ENCODE results near the gene LHFPL3. TPM values are rescaled to one million over a fixed set of nuclear protein-coding genes. Genes with fewer than 3 reads are reported as not detected.

LHFPL3 gene
- total RNA-seq, 1 experiment from 2014 or later = not detected

DNA sequence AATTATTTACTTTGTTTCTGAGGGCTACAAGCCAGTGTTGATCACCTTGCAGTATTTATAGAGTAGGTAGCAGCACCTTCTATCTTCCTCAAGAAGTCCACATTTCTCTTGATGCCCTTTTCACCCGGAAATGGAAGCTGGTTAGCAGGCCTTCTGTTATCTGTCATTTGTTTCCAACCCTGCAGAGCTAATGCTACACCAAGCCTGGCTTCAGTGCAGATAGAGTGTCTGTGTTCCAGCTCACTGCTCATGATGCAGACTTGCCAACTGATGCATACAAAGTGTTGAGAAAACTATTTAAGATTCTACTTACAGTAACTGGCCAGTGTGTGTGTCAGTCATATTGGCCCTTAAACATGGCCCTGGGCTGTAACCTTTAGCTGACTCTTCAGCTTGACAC, 301.0 kb downstream of the LHFPL3 start:
- Mint-ChIP-seq H3K9me3 (peaks cover 0 to 2% of the 10 kb centered on the region in 2 experiments; a peak in 1 of 5 replicates), H3K4me1 (no peaks in the 10 kb centered on the region), H3K27me3 (ENCODE audit: low read depth) (peaks cover 4% of the 10 kb centered on the region), H3K27ac (no peak overlapping the region), H3K4me3 (no peak overlapping the region), H3K36me3 (ENCODE audit: insufficient read depth in 1 of 3, low read depth in 3 of 3) (no peaks in the 10 kb centered on the region; a peak in 1 of 7 replicates)
- no peak overlapping the region for H3K9ac ChIP-seq (ENCODE audit: extremely low read depth, insufficient read length, low read length)
- no peak overlapping the region for H3K14ac ChIP-seq (ENCODE audit: insufficient read depth, low read length)
- no peak overlapping the region for H4K91ac ChIP-seq (ENCODE audit: insufficient read length, low read depth, low read length)
- no peaks in the 10 kb centered on the region for H3K9me3 ChIP-seq (ENCODE audit: control insufficient read depth, low read depth, low read length)
- no peak overlapping the region for H3K18ac ChIP-seq (ENCODE audit: insufficient read length, low read depth, low read length)
- no peak overlapping the region for H3K56ac ChIP-seq (ENCODE audit: insufficient read length, low read depth, low read length)
- no peak overlapping the region for H2BK120ac ChIP-seq (ENCODE audit: low read depth, low read length, poor library complexity, severe bottlenecking)
- no peak overlapping the region for H2BK5ac ChIP-seq (ENCODE audit: insufficient read length, low read length)
- H3K4me2 ChIP-seq (ENCODE audit: insufficient read depth, insufficient read length, low read length) = no peak overlapping the region
- H2AK5ac ChIP-seq (ENCODE audit: insufficient read length, low read length) = no peak overlapping the region
- H3T11ph ChIP-seq (ENCODE audit: low read length) = no peak overlapping the region
- no peak overlapping the region for H2BK15ac ChIP-seq (ENCODE audit: low read depth, low read length)
- H2BK20ac ChIP-seq (ENCODE audit: low read depth, low read length, poor library complexity, severe bottlenecking) = no peak overlapping the region
- no peak overlapping the region for H3K23ac ChIP-seq (ENCODE audit: insufficient read length, low read depth, low read length)
- no peaks in the 10 kb centered on the region for H3K27me3 ChIP-seq (ENCODE audit: insufficient read depth, low read length)
- DNase-seq = no peak
- WGBS (ENCODE audit: extremely low coverage, insufficient read length, low lambda C conversion rate) = no CpG with 5 or more reads among the region's 1 CpG
- TF ChIP-seq, protein P1, sequence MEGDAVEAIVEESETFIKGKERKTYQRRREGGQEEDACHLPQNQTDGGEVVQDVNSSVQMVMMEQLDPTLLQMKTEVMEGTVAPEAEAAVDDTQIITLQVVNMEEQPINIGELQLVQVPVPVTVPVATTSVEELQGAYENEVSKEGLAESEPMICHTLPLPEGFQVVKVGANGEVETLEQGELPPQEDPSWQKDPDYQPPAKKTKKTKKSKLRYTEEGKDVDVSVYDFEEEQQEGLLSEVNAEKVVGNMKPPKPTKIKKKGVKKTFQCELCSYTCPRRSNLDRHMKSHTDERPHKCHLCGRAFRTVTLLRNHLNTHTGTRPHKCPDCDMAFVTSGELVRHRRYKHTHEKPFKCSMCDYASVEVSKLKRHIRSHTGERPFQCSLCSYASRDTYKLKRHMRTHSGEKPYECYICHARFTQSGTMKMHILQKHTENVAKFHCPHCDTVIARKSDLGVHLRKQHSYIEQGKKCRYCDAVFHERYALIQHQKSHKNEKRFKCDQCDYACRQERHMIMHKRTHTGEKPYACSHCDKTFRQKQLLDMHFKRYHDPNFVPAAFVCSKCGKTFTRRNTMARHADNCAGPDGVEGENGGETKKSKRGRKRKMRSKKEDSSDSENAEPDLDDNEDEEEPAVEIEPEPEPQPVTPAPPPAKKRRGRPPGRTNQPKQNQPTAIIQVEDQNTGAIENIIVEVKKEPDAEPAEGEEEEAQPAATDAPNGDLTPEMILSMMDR (conservative IDR thresholded peaks at IDR 0.05) = no peak
- H4K20me1 ChIP-seq (ENCODE audit: control insufficient read depth, insufficient read depth, insufficient read length) = no peaks in the 10 kb centered on the region
- H4K5ac ChIP-seq (ENCODE audit: insufficient read length, low read depth, low read length) = no peak overlapping the region
- no peaks in the 10 kb centered on the region for H3K23me2 ChIP-seq (ENCODE audit: insufficient read length, low read depth, low read length, poor library complexity, severe bottlenecking)
- H3K4me1 ChIP-seq (ENCODE audit: insufficient read depth, low read length) = no peaks in the 10 kb centered on the region
- H2AFZ ChIP-seq (ENCODE audit: low read length) = no peak overlapping the region
- H2BK12ac ChIP-seq (ENCODE audit: insufficient read length, low read depth, low read length) = no peak overlapping the region
- no peak overlapping the region for H4K8ac ChIP-seq (replicated peaks; ENCODE audit: insufficient read length, low read depth, low read length)
- H3K79me1 ChIP-seq (ENCODE audit: insufficient read depth, low read depth, low read length, poor library complexity, severe bottlenecking) = no peaks in the 10 kb centered on the region
- no peak overlapping the region for H3K27ac ChIP-seq (ENCODE audit: insufficient read length, low read depth, low read length)
- no peak overlapping the region for H3K4ac ChIP-seq (ENCODE audit: low read depth, low read length)
- no peaks in the 10 kb centered on the region for H3K79me2 ChIP-seq (ENCODE audit: insufficient read depth, low read length)
